Activated CD4-positive, alpha-beta T cell treated with anti-CD3 and anti-CD28 coated beads, Interleukin-2, amount 10 ng/mL, durations not matched to agents 7 days and 5 days (primary cell): ENCODE results near the gene FGF2. TPM values are rescaled to one million over a fixed set of nuclear protein-coding genes. Genes with fewer than 3 reads are reported as not detected.

Experiments used
- CTCF ChIA-PET: fragments of 350-600 bp; sonication (Branson Sonifier 250); formaldehyde crosslinking; loops from one replicate; lab custom pipeline; 2021; ENCODE audit warnings: antibody characterized with exemption; lab: Charles Lee
- POLR2A ChIA-PET: fragments of 350-600 bp; sonication (Branson Sonifier 250); formaldehyde crosslinking; loops from one replicate; lab custom pipeline; 2021; ENCODE audit warnings: antibody characterized with exemption; lab: Charles Lee
- DNase-seq: peaks from one replicate; pipeline ENCODE4 v3.0.0-alpha.2; 2020
- H3K27ac Mint-ChIP-seq: one replicate; pipeline ENCODE4 v1.8.0; 2021; ENCODE audit warnings: mild to moderate bottlenecking, moderate library complexity, mixed read lengths
- H3K27me3 Mint-ChIP-seq: one replicate; pipeline ENCODE4 v1.8.0; 2021; ENCODE audit warnings: mixed read lengths
- H3K36me3 Mint-ChIP-seq: one replicate; pipeline ENCODE4 v1.8.0; 2021; ENCODE audit warnings: low read depth, mixed read lengths
- H3K4me1 Mint-ChIP-seq: one replicate; pipeline ENCODE4 v1.8.0; 2021; ENCODE audit warnings: mixed read lengths
- H3K4me3 Mint-ChIP-seq: one replicate; pipeline ENCODE4 v1.8.0; 2021; ENCODE audit warnings: mild to moderate bottlenecking, moderate library complexity, mixed read lengths
- H3K9me3 Mint-ChIP-seq: one replicate; pipeline ENCODE4 v1.8.0; 2021; ENCODE audit warnings: mixed read lengths
- total RNA-seq, 2 experiments: library from RNA; stranded (reverse); gene quantifications; one replicate each; pipeline ENCODE4 v1.2.3, GENCODE V29; 2021

The FGF2 gene
- total RNA-seq, 2 experiments from 2014 or later = 0.02 TPM; not detected in 1

DNA sequence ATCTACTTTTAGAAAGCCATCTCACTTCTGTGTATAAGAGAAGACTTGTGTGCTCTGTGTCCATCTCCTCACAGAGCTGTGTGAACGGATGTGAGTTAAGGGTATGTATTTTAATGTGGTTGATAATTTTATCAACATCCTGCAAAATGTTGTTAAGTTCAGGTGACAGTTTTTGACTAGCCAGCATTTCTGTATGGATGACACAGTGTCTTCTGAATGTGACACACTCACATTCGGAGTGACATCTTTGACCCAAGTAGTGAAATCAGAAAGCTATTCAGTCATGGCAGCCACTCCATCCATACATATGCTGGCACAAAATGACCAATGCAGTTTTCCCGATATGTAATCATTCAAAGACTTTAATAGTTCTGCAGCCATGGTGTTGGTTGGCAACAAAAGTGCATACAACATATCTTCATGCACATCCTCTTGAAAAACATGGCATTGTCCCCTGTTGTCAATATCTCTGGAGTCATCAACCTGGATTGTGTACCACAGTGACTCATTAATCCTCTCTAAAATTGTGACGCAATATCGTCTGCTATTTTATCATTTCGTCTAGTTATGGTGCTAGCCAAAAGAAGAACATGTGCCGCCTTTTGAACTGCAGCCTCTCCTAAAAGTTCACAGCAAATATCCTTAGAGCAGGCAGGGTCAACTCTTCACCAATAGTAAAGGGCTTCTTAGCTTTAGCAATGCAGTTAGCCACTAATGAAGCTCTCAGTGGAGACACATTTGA, 6.8 kb upstream of the FGF2 start:
- DNase-seq = no peak
- no peak overlapping the region for H3K27ac Mint-ChIP-seq
- CTCF ChIA-PET = no interaction called here
- no peak overlapping the region for H3K4me3 Mint-ChIP-seq
- H3K9me3 Mint-ChIP-seq = no peaks in the 10 kb centered on the region
- POLR2A ChIA-PET = no interaction called here
- H3K4me1 Mint-ChIP-seq = peaks cover 4% of the 10 kb centered on the region
- H3K36me3 Mint-ChIP-seq = no peaks in the 10 kb centered on the region
- peaks cover 43% of the 10 kb centered on the region for H3K27me3 Mint-ChIP-seq

DNA sequence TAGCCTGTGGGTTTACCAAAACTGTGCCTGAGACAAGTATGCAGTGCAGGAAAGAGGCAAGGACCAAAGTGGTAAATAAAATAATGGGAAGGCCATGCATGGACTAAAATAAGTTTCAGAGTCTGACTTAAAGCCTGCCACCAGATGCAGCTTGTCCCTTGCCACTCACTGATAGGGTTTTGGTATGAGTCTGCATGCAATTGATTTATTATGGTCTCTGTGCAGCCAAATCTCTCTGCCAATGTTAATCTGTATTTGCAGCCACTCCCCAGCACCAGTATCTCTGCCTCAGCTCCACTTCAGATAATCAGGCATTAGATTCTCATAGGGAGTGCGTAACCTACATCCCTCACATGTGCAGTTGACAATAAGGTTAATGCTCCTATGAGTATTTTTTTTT, 5.5 kb upstream of the FGF2 start:
- Mint-ChIP-seq H3K9me3 (no peaks in the 10 kb centered on the region), H3K4me1 (peaks cover 5% of the 10 kb centered on the region), H3K4me3 (no peak overlapping the region), H3K27me3 (peaks cover 51% of the 10 kb centered on the region), H3K36me3 (no peaks in the 10 kb centered on the region), H3K27ac (no peak overlapping the region)
- CTCF ChIA-PET = no interaction called here
- POLR2A ChIA-PET = interaction anchor here (0.6 kb wide), 1 partner anchor 1284 kb away, joined by 3 read pairs; no protein-coding TSS in a partner anchor
- DNase-seq = no peak

DNA sequence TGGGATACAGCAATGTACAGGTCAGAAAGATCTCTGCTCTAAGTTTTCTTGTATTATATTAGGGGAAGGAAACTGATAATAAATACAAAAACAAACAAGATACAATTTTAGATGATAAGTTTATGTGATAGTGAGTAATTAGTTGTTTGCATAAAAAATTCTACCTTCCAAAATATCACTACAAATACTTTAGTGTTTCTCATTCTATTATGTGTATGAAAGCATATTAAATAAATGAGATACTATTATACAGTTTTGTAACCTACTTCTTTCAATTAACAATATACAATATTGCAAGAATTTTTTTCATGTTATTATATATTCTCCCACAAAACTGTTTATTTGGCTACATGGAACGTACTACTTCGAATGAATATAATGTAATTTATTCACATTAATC, 4.2 kb upstream of the FGF2 start:
- H3K36me3 Mint-ChIP-seq = no peaks in the 10 kb centered on the region
- DNase-seq = no peak
- ChIA-PET POLR2A (no interaction called here), CTCF (no interaction called here)
- no peaks in the 10 kb centered on the region for H3K9me3 Mint-ChIP-seq
- H3K27me3 Mint-ChIP-seq = peaks cover 51% of the 10 kb centered on the region
- H3K4me1 Mint-ChIP-seq = peaks cover 9% of the 10 kb centered on the region
- H3K27ac Mint-ChIP-seq = no peak overlapping the region
- no peak overlapping the region for H3K4me3 Mint-ChIP-seq

DNA sequence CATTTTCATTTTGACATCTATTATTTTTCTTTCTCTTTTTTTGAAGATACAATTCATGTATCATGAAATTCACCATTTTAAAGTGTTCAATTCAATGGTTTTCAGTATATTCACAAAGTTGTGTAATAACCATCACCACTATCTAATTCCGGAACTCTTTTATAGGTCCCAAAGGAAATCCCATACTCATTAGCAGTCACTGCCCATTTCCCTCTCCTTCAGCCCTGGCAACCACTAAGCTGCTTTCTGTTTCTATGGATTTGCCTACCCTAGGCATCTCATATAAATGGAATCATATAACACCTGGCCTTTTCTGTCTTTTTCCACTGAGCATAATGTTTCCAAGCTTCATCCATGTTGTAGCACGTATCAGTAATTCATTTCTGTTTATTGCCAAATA, 3.2 kb upstream of the FGF2 start:
- Mint-ChIP-seq H3K27ac (no peak overlapping the region), H3K9me3 (no peaks in the 10 kb centered on the region), H3K4me3 (no peak overlapping the region), H3K27me3 (peaks cover 58% of the 10 kb centered on the region), H3K4me1 (peaks cover 18% of the 10 kb centered on the region), H3K36me3 (peaks cover 3% of the 10 kb centered on the region)
- ChIA-PET CTCF (no interaction called here), POLR2A (no interaction called here)
- DNase-seq = no peak

- Mint-ChIP-seq H3K4me3 (no peak overlapping the region), H3K4me1 (peaks cover 18% of the 10 kb centered on the region), H3K27me3 (peaks cover 67% of the 10 kb centered on the region), H3K9me3 (no peaks in the 10 kb centered on the region), H3K36me3 (peaks cover 6% of the 10 kb centered on the region), H3K27ac (no peak overlapping the region)
- no peak for DNase-seq
- CTCF ChIA-PET = no interaction called here
- POLR2A ChIA-PET = no interaction called here
These were observed 2.0 kb upstream of the FGF2 start for GRCh38 chr4:122824616-122825015.

DNA sequence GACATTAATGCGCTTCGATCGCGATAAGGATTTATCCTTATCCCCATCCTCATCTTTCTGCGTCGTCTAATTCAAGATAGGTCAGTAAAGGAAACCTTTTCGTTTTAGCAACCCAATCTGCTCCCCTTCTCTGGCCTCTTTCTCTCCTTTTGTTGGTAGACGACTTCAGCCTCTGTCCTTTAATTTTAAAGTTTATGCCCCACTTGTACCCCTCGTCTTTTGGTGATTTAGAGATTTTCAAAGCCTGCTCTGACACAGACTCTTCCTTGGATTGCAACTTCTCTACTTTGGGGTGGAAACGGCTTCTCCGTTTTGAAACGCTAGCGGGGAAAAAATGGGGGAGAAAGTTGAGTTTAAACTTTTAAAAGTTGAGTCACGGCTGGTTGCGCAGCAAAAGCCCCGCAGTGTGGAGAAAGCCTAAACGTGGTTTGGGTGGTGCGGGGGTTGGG, 528 bp upstream of the FGF2 start:
- CTCF ChIA-PET = no interaction called here
- Mint-ChIP-seq H3K27me3 (peaks cover 68% of the 10 kb centered on the region), H3K4me1 (peaks cover 18% of the 10 kb centered on the region), H3K27ac (no peak overlapping the region), H3K4me3 (peak overlapping the region; percentile 28), H3K36me3 (peaks cover 8% of the 10 kb centered on the region), H3K9me3 (no peaks in the 10 kb centered on the region)
- DNase-seq = no peak
- POLR2A ChIA-PET = no interaction called here

GRCh38 chr4:122827258-122827878, 737 bp downstream of the FGF2 start:
- Mint-ChIP-seq H3K9me3 (no peaks in the 10 kb centered on the region), H3K27me3 (peaks cover 72% of the 10 kb centered on the region), H3K27ac (no peak overlapping the region), H3K4me1 (peaks cover 18% of the 10 kb centered on the region), H3K4me3 (peak overlapping the region; percentile 72), H3K36me3 (peaks cover 8% of the 10 kb centered on the region)
- ChIA-PET CTCF (no interaction called here), POLR2A (no interaction called here)
- peak; percentile 9 for DNase-seq

- peaks cover 18% of the 10 kb centered on the region for H3K4me1 Mint-ChIP-seq
- H3K36me3 Mint-ChIP-seq = peaks cover 8% of the 10 kb centered on the region
- peak; percentile 34 for DNase-seq
- ChIA-PET POLR2A (no interaction called here), CTCF (no interaction called here)
- H3K27ac Mint-ChIP-seq = no peak overlapping the region
- peaks cover 75% of the 10 kb centered on the region for H3K27me3 Mint-ChIP-seq
- H3K4me3 Mint-ChIP-seq = peak overlapping the region; percentile 72
- no peaks in the 10 kb centered on the region for H3K9me3 Mint-ChIP-seq
These were observed 1.4 kb downstream of the FGF2 start for GRCh38 chr4:122827879-122828601.

- no peak for DNase-seq
- CTCF ChIA-PET = no interaction called here
- H3K4me3 Mint-ChIP-seq = no peak overlapping the region
- no peaks in the 10 kb centered on the region for H3K9me3 Mint-ChIP-seq
- H3K27me3 Mint-ChIP-seq = peaks cover 57% of the 10 kb centered on the region
- H3K36me3 Mint-ChIP-seq = peaks cover 8% of the 10 kb centered on the region
- peaks cover 14% of the 10 kb centered on the region for H3K4me1 Mint-ChIP-seq
- H3K27ac Mint-ChIP-seq = no peak overlapping the region
- POLR2A ChIA-PET = no interaction called here
These were observed 3.9 kb downstream of the FGF2 start for GRCh38 chr4:122830426-122831095.

DNA sequence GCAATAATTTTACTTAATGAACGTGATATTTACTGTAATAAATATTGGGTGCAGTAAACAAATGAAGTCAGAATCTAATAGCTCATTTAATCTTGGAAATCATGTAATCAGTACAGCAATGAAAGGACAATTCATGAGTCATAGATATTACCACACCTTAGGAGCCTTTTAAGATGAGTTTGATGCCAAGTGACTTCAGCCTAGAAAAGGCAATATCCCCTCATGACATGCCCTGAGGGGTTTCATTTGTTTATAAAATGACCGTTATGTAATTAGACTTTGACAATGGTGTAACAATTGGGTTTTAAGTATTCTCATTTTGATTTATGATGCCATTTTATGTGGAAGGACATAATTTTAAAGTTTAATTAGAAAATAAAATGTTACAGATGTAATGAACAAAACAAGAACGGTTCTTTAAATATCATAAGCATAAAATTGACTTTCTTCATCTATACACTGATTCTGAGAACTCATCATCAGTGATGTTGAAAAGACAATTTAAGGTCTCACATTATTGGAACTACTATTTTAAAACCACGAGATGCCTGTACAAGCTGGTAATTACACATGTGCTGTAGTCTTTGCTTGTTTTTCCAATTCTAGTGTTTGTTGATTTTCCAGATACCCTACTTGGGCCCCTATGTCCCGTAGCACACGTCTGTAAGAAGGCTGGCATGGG, 5.0 kb downstream of the FGF2 start:
- H3K4me1 Mint-ChIP-seq = peaks cover 12% of the 10 kb centered on the region
- CTCF ChIA-PET = no interaction called here
- peaks cover 50% of the 10 kb centered on the region for H3K27me3 Mint-ChIP-seq
- no peak overlapping the region for H3K4me3 Mint-ChIP-seq
- no peak for DNase-seq
- H3K27ac Mint-ChIP-seq = no peak overlapping the region
- POLR2A ChIA-PET = no interaction called here
- H3K9me3 Mint-ChIP-seq = no peaks in the 10 kb centered on the region
- H3K36me3 Mint-ChIP-seq = peaks cover 8% of the 10 kb centered on the region

- H3K4me1 Mint-ChIP-seq = peaks cover 7% of the 10 kb centered on the region
- ChIA-PET POLR2A (no interaction called here), CTCF (no interaction called here)
- H3K9me3 Mint-ChIP-seq = no peaks in the 10 kb centered on the region
- no peak overlapping the region for H3K4me3 Mint-ChIP-seq
- no peak overlapping the region for H3K27ac Mint-ChIP-seq
- peaks cover 8% of the 10 kb centered on the region for H3K36me3 Mint-ChIP-seq
- H3K27me3 Mint-ChIP-seq = peaks cover 52% of the 10 kb centered on the region
- no peak for DNase-seq
These were observed 6.1 kb downstream of the FGF2 start for GRCh38 chr4:122832732-122833131.

- CTCF ChIA-PET = interaction anchor here (0.6 kb wide), 1 partner anchor 11 kb away, joined by 3 read pairs; no protein-coding TSS in a partner anchor
These were observed 7.4 kb downstream of the FGF2 start for GRCh38 chr4:122833999-122834398.

More at GRCh38 chr4:122833999-122834398, 7.4 kb downstream of the FGF2 start:
- POLR2A ChIA-PET = no interaction called here
- Mint-ChIP-seq H3K4me3 (no peak overlapping the region), H3K27me3 (peaks cover 46% of the 10 kb centered on the region), H3K4me1 (no peaks in the 10 kb centered on the region), H3K9me3 (no peaks in the 10 kb centered on the region), H3K27ac (no peak overlapping the region), H3K36me3 (peaks cover 4% of the 10 kb centered on the region)
- no peak for DNase-seq
